GM15510 (cell line): ENCODE results near the gene FAM110A.

Experiments
- POLR2A ChIP-seq: IDR thresholded peaks from 3 replicates; pipeline ENCODE4 v1.6.1; 2011; ENCODE audit warnings: borderline replicate concordance; ENCODE audit not compliant: insufficient read length; ENCODE audit errors: extremely low read depth

The FAM110A gene

DNA sequence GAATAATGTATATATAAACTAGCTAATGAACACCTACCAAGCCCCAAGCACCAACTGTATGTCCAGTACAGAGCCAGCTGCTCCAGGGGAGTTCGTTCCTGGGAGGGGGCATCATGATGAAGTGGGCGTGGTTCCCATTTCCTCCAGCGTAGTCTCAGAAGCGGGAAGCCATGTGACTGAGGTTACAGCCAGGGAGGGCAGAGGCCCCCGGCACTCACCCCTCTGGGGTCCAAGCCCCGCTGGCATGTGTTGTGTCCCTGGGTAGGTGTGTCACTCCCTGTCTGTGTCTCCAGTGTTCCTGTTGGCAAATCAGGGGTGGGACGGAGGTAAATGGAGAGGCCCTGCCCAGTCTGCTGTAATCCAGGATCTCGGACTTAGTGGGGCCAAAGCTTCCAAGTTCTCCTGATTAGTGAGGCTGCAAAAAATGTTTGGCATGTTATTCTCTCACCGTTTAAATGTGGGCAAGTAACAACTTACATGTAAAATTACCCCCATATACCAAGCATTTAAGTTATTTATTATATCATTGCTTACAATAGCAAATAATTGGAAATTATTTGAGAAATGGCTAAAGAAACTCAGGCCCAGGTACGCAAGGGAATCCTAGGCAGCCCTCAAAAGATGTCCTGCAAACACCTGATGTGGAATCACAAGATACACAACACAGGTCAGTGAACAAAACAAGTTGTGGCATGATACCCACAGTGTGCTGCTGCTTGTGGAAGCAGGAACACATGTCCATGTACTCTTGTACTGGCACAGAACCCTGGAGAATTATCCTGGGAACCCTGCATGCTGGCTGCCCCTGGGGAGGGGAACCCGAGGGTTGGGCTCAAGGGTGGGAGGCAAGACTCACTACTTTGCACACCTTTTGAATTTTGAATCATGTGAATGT lies 22.2 kb downstream of the FAM110A start:
- TF ChIP-seq POLR2A: no peak

DNA sequence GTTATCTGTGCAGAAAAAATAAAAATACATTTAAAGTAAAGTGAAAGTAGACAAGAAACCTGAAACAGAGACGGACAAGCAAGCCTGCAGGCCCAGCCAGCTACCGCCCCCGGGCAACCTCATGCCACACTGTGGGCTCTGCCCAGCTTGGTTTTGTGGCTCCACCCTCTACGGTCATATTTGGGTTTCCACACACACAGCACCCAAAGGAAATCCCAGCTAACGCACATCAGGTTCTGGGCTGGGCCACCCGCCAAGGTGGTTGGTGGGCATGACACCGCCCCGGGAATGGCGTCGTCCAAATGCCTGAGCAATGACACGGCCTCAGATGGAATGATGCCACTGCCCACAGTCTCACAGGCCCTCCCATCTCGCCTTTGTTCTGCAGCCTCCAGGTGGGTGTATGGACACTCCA lies 22.9 kb downstream of the FAM110A start:
- TF ChIP-seq POLR2A: no peak

DNA sequence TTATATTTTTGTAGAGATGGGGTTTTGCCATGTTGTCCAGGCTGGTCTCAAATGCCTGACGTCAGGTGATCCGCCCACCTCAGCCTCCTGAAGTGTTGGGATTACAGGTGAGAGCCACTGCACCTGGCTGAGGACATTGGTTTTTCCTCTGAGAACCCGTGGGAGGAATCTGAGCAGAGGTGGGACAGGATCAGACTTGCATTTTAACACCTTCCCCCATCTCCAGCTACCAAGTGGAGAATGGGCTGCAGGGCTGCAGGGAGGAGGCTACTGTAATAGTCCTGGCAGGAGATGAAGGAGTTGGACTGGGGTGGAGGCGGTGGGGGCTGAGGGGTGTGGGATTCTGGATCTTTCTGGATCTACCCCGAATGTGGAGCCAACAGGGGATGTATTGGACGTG lies 24.5 kb downstream of the FAM110A start:
- TF ChIP-seq POLR2A: no peak

DNA sequence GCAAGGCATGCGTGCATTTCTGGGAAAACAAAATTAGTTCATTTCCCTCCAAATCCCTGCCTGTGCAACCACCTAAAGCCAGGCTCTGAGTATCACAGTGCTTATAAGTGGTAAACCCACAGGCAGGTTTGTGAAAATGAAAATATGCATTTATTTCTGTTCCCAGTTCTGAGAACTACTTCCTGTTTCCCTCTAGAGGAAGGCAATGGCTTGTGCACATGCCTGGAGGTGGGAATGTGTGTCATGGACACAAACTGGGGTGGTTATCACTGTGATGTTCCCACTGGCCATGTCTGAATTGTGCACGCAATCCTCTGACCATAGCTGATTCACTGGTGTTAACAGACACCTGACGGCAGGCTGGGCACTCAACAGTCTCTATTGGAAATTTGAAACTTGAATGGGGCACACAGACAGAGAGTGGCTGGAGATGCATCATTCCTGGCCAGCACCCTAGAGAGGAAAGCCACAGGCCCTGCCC lies 26.3 kb downstream of the FAM110A start:
- TF ChIP-seq POLR2A: no peak

- TF ChIP-seq POLR2A: no peak
Measured at GRCh38 chr20:860891-861290, 27.4 kb downstream of the FAM110A start.

GRCh38 chr20:865440-865839 lies 31.9 kb downstream of the FAM110A start:
- TF ChIP-seq POLR2A: no peak

DNA sequence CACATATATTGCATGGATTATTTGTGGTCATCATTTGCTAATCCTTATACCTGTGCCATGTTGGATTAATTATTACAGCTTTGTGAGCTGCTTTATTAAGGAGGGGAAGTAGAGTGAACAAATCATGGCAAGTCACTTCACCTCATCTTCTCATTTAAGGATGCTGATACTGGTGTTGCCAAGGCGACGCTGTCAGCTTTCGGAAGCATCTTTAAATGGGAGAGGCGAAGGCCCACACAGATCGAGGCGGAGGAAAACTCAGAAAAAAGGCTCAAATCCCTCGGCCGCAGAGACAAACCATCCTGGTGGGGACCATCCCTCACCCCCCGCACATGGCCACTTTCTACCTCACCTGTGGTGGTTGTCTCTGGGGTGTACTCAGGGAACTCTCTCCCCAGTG lies 34.8 kb downstream of the FAM110A start:
- no peak for TF ChIP-seq POLR2A

DNA sequence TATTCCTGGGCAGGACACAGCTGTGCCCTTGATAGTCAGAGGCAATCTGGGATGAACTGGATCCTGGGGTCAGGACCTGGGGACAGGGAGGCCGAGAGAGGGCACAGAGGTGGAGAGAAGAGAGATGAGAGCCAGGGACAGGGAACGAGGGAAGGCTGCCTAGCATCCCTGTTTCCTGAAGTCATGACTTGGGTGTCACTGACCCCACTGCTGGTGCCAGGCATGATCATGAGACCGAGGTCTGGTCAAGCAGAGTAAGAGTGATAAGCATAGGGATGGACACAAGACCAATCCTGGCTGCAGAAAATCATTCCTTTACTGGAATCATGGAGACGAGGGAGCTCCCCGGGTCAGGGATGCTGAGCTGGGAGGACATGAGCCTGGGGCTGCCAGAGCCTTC lies 36.1 kb downstream of the FAM110A start:
- no peak for TF ChIP-seq POLR2A

- TF ChIP-seq POLR2A: no peak
Measured at GRCh38 chr20:870758-871157, 37.2 kb downstream of the FAM110A start.

DNA sequence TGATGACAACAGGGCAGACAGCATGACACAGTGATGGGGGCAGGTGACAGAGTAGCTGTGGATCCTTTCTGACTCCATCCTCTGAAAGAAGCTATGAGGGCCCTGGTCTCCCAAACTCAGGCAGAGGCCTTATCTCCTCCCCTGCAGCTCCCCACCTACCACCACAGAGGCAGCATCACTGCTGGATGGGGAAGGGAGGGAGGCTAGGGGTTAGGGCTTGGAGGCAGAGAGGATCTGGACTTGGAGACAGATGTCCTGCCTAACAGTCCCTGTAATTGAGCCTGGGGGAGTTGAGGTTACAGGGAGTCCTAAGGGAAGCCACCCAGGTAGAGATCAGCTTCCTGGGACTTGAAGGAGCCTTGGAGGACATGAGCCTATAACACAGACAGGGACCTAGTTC lies 37.9 kb downstream of the FAM110A start:
- no peak for TF ChIP-seq POLR2A

- TF ChIP-seq POLR2A: no peak
Measured at GRCh38 chr20:871948-872347, 38.4 kb downstream of the FAM110A start.

DNA sequence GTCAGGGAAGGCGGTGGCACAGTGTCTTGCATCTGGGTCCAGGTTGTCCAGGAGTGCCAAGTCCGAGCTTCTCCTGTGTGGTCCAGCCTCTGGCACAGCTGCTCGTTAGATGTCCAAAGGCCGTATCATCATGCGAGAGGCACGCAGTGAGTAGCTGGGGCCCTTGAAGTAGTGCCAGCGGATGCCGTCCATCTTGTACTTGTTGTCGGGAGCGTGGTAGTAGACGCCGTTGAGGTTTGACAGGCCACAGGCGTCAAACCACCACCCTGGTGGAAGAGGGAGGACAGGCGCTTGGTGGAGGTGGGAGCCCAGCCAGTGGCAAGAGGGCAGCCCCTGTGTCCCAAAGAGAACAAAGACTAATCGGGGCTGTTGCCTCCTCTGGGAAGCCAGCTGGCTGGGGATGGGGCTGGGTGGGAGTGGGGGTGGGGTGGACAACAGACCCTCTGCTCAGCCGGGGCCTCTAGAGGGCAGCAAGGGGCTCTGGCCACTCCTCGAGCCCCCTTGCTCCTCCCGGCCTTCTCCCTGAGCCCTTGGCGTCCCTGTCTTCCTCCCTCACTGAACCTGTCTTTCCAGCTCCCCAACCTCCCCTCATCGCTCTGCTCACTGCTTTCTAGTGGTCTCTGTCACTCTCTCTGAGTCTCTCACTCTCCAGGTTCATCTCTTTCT lies 39.5 kb downstream of the FAM110A start:
- no peak for TF ChIP-seq POLR2A

DNA sequence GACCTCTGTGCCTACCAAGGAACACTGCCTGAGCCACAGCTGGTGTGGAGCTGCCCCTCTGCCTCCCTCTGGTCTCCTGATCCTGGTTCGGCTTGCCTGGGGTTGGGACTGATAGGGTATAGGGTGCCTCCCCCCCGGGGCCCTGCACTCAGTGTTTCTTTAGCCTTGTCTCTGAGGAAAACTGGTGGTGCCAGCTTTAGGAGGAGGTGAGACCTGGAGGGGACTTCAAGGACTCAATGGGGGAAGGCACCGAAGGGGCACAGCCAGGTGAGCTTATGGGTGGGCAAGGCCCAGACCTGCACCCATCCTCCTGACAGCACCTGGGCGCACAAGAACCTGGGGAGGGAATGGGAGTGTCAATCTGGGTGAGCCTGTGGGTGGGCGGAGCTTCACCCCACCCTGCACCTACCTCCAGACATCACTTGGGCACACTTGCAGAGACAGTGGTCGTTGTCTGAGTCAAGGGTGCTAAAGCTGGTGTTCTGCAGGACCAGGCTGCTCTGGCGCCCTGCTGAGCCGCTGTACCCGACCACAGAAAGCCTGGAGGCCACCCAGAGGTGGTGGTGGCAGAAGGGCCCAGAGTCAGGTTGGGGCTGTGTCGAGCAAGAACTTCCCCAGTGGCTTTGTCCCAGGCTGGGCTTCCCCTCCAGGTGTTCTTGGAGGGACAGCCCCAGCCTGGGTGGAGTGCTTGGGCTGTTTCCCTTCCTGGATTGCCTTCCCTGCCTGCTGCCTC lies 40.5 kb downstream of the FAM110A start:
- no peak for TF ChIP-seq POLR2A

DNA sequence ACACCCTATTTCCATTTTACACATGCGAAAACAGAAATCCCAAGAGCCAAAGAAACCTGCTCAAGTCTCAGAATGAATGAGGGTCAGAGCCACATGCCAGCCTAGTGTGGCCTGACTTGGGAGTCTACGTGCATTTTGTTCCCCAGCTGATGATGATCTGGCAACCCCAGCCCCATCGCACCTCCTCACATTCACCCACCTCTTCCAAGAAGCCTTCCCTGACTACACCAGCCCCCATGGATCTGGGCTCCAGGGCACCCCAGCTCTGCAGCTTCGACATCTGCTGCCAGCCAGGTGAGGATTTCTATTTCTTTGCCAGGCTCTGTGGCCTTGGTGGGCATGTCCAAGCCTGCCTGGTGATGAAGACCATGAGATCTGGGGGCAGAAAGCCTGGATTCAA lies 41.6 kb downstream of the FAM110A start:
- no peak for TF ChIP-seq POLR2A

- no peak for TF ChIP-seq POLR2A
Measured at GRCh38 chr20:877814-878213, 44.3 kb downstream of the FAM110A start.

DNA sequence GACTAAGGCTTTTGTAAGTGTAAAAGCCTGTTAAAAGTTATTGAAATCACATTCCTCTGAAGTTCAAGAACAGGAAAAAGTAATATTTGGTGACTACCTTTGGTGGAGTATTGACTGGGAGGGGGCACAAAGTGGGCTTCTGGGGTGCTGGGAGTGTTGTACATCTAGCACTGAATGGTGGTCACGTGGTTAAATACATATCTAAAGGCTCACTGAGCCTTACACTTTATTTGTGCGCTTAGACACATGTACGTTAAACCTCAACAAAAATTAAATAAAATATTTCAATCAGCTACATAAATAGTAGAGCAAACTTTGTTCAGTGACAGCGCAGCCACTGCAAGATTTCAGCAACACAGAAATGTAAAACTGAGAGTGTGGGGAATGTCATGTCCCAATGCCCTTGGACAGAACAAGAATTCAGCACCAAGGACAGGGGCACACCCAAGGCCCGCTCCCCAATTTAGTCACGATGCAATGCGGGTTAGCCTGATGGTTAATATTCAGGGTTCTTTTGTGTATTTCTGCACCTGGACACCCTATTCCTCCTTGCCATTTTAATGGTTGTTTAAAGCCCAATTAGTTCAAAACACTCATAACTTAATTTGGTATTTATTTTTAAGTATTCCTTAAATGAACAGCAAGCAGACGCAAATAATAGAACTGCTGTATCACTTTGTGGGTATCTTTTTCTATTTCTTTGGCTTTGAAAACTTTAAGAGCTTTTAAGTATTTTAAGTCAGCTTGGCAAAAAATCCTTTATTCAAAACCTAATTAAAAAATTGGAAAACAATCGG lies 45.2 kb downstream of the FAM110A start:
- TF ChIP-seq POLR2A: no peak
